Measurements from ENCODE around the gene AUTS2. TPM values are rescaled to one million over a fixed set of nuclear protein-coding genes. Genes with fewer than 3 reads are reported as not detected.

The AUTS2 gene
- total RNA-seq, 2 experiments from 2014 or later, result 15.2 to 16.3 TPM

DNA sequence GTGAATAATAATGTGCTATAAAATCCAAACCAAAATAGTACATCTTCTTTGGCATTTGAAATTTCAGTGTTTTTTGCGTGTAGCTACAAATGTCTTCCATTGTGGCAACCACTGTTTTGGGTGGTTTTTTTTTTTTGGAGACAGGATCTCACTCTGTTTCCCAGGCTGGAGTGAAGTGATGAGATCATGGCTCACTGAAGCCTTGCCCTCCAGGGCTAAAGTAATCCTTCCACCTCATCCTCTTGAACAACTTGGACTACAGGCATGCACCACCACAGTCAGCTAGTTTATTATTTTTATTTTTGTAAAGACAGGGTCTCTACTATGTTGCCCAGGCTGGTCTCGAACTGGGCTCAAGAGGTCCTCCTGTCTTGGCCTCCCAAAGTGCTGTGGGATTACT lies 455.1 kb downstream of the AUTS2 start:
- ChIA-PET CTCF (no interaction called here), POLR2A (no interaction called here)
- no peaks in the 10 kb centered on the region for H3K9me3 Mint-ChIP-seq (ENCODE audit: insufficient read depth)
- no peaks in the 10 kb centered on the region for H3K36me3 Mint-ChIP-seq (ENCODE audit: low read depth)
- ATAC-seq (no peak), DNase-seq (no peak)
- H3K4me3 Mint-ChIP-seq, result no peak overlapping the region
- H3K27ac Mint-ChIP-seq, result no peak overlapping the region
- H3K4me1 Mint-ChIP-seq (ENCODE audit: low read depth), result no peaks in the 10 kb centered on the region
- no peaks in the 10 kb centered on the region for H3K27me3 Mint-ChIP-seq (ENCODE audit: low read depth)

DNA sequence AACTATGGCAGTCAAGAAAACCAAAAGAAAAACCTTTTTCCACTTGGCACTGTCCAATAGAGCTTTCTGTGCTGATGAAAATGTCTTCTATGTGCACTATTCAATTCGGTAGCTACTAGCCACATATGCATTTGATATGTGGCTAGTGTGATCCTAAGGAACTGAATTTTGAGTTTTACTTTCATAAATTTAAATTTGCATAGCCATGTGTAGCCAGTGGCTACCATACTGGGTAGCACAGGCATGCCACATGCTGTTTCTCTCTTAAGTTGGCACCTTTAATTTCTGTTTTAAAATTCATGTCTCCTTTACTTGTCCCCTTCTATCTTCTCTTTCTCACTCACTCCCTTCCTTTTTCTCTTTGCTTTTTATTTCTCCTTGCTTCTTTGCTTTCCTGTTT lies 455.7 kb downstream of the AUTS2 start:
- ATAC-seq (no peak), DNase-seq (no peak)
- ChIA-PET POLR2A (no interaction called here), CTCF (no interaction called here)
- no peak overlapping the region for H3K4me3 Mint-ChIP-seq
- no peaks in the 10 kb centered on the region for H3K27me3 Mint-ChIP-seq (ENCODE audit: low read depth)
- H3K9me3 Mint-ChIP-seq (ENCODE audit: insufficient read depth), result no peaks in the 10 kb centered on the region
- H3K4me1 Mint-ChIP-seq (ENCODE audit: low read depth), result no peaks in the 10 kb centered on the region
- no peaks in the 10 kb centered on the region for H3K36me3 Mint-ChIP-seq (ENCODE audit: low read depth)
- H3K27ac Mint-ChIP-seq, result no peak overlapping the region

DNA sequence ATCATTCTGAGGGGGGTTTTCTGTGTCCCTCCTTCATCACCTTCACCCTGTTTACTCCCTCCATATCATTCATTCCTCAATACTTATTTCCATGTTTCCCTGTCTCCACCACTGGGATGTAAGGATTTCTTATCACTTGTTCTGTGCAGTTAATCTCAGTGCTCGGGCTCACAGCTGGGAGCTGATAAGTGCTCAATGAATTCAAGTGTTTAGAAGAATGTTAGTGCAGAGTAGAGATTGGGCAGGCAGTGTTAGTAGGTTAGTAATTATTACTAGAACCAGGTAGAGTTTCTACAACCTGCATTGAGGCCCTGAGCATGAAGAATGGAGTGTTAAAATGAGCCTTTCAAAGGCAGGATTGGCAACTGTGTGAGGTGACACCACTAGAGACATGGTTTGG lies 458.1 kb downstream of the AUTS2 start:
- no peaks in the 10 kb centered on the region for H3K36me3 Mint-ChIP-seq (ENCODE audit: low read depth)
- ChIA-PET CTCF (no interaction called here), POLR2A (no interaction called here)

DNA sequence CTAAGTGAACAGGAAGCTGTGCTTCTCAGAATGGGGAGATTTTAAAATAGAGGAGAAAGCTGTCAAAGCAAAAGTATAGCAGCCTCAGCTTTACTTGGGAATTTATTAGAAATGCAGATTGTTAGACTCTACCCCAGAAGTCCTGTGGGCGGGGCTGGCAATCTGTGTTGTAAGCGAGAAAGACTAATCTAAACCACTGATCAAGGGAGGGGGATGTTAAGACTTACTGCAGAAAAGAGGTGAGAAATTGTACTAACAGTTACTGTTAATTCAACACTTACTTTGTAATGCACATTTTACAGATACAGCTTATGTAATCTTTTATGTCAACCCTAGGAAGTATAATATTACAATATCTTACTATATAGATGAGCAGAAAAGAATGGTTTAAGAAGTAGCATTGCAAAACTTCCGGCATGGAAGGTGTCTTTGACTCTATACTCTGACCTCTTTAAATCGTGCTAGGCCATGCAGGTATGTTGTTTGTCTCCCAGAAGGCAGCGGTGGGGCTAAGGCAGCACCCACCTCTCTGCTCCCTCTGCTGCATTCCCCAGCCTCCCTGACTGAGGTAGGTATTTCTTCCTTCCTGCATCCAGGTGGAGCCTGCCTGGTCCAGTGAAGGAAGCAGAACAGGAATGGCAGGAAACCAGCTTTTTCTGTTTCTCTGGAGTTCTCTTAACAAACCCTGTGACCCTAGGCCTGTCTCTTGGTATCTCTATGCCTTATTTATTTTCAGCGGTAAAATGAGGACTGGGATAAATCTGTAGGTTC lies 462.2 kb downstream of the AUTS2 start:
- Mint-ChIP-seq H3K36me3 (ENCODE audit: low read depth) (no peaks in the 10 kb centered on the region), H3K27me3 (ENCODE audit: low read depth) (no peaks in the 10 kb centered on the region), H3K4me3 (no peak overlapping the region), H3K4me1 (ENCODE audit: low read depth) (no peaks in the 10 kb centered on the region), H3K27ac (no peak overlapping the region), H3K9me3 (ENCODE audit: insufficient read depth) (no peaks in the 10 kb centered on the region)
- POLR2A ChIA-PET, result no interaction called here
- DNase-seq (no peak), ATAC-seq (no peak)
- CTCF ChIA-PET, result interaction anchor here (0.8 kb wide), 1 partner anchor 18 kb away, joined by 3 read pairs; no protein-coding TSS in a partner anchor

More for the DNA sequence above, 458.1 kb downstream of the AUTS2 start:
- ATAC-seq (no peak), DNase-seq (no peak)
- Mint-ChIP-seq H3K27ac (no peak overlapping the region), H3K4me1 (ENCODE audit: low read depth) (no peaks in the 10 kb centered on the region), H3K4me3 (no peak overlapping the region), H3K27me3 (ENCODE audit: low read depth) (no peaks in the 10 kb centered on the region), H3K9me3 (ENCODE audit: insufficient read depth) (no peaks in the 10 kb centered on the region)

DNA sequence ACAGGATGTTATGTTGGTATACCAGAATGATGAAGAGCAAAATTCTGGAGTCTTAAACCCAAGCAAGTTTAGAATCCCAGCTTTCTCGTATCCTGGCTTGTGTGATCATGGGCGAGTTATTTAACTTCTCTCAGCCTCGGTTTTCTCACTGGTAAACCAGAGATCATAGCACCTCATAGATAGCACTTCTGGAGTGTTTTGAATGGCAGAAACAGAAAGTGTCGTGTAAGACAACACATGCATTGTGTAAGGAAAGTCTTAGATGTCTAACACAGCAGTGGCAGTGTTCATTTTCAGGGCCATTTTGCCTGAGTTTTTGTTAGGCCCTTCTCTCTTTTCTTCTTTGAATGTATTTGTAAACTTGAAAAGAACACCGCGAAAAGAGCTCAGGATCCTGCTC lies 465.1 kb downstream of the AUTS2 start:
- H3K27me3 Mint-ChIP-seq (ENCODE audit: low read depth), result no peaks in the 10 kb centered on the region
- no peak overlapping the region for H3K27ac Mint-ChIP-seq
- ATAC-seq (no peak), DNase-seq (no peak)
- no peak overlapping the region for H3K4me3 Mint-ChIP-seq
- no peaks in the 10 kb centered on the region for H3K9me3 Mint-ChIP-seq (ENCODE audit: insufficient read depth)
- CTCF ChIA-PET, result no interaction called here
- no peaks in the 10 kb centered on the region for H3K4me1 Mint-ChIP-seq (ENCODE audit: low read depth)
- POLR2A ChIA-PET, result no interaction called here
- no peaks in the 10 kb centered on the region for H3K36me3 Mint-ChIP-seq (ENCODE audit: low read depth)

DNA sequence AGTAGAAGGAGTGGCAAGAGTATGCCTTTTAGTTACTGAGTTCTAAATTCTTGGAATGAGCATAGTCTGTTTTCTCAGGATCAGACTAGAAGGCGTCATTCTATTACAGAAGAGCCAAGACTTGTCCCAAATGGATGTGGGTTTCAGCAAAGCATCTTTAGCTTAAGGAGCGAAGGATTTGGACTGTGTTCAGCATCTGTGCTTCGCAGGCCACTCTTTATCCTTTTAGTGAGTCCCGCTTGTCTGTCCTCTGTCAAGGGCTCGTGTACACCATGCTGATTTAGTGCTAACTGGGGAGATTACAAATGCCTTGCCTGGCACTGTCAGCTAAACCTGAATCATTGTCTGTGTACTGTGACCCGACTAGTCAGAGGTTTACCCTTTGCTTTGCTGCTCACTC lies 465.7 kb downstream of the AUTS2 start:
- H3K27ac Mint-ChIP-seq, result no peak overlapping the region
- ChIA-PET CTCF (no interaction called here), POLR2A (no interaction called here)
- no peaks in the 10 kb centered on the region for H3K36me3 Mint-ChIP-seq (ENCODE audit: low read depth)
- no peak for ATAC-seq
- DNase-seq, result no peak
- H3K9me3 Mint-ChIP-seq (ENCODE audit: insufficient read depth), result no peaks in the 10 kb centered on the region
- H3K27me3 Mint-ChIP-seq (ENCODE audit: low read depth), result no peaks in the 10 kb centered on the region
- H3K4me1 Mint-ChIP-seq (ENCODE audit: low read depth), result no peaks in the 10 kb centered on the region
- H3K4me3 Mint-ChIP-seq, result no peak overlapping the region

DNA sequence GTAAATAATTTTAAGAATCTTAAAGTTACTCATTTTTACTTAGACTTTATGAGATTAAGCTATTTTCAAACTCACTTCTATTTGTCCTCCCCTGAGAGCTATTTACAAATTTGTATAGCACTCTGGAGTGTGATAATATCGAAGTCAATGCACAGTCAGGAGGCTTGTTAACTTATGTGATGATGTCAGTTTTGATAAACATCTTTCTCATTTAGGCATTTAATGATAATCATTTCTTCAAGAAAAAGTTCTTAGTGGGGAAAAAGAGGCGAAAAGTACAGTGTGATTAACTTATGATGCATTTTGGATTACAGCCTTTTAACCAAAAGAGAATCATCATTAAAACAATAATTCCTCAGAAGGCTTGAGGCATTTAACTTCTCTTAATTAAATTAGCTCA lies 468.6 kb downstream of the AUTS2 start:
- ATAC-seq (no peak), DNase-seq (no peak)
- CTCF ChIA-PET, result no interaction called here
- Mint-ChIP-seq H3K4me1 (ENCODE audit: low read depth) (no peaks in the 10 kb centered on the region), H3K36me3 (ENCODE audit: low read depth) (no peaks in the 10 kb centered on the region), H3K27ac (no peak overlapping the region), H3K9me3 (ENCODE audit: insufficient read depth) (no peaks in the 10 kb centered on the region), H3K27me3 (ENCODE audit: low read depth) (no peaks in the 10 kb centered on the region), H3K4me3 (no peak overlapping the region)
- POLR2A ChIA-PET, result no interaction called here

DNA sequence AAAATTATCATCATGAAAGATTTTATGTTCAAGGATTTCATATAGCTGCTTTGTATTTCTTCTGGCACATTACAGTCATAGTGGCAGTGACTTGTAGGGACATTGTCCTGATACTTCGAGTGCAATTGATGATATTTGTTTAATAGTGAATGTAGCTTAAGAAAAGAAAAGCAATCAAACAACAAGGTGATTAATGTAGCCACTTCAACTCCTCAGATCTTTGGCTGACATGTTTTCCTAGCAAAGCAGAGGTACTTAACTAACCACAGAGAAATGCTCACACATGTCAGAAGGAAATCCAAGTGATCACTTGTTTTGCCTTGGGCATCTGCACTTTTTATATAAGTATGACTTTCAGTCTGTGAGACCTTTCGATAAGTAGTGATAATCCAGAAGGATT lies 470.3 kb downstream of the AUTS2 start:
- no peak for ATAC-seq
- Mint-ChIP-seq H3K4me1 (ENCODE audit: low read depth) (no peaks in the 10 kb centered on the region), H3K27ac (no peak overlapping the region), H3K36me3 (ENCODE audit: low read depth) (no peaks in the 10 kb centered on the region), H3K27me3 (ENCODE audit: low read depth) (no peaks in the 10 kb centered on the region), H3K9me3 (ENCODE audit: insufficient read depth) (no peaks in the 10 kb centered on the region), H3K4me3 (no peak overlapping the region)
- no peak for DNase-seq
- CTCF ChIA-PET, result no interaction called here
- POLR2A ChIA-PET, result no interaction called here

DNA sequence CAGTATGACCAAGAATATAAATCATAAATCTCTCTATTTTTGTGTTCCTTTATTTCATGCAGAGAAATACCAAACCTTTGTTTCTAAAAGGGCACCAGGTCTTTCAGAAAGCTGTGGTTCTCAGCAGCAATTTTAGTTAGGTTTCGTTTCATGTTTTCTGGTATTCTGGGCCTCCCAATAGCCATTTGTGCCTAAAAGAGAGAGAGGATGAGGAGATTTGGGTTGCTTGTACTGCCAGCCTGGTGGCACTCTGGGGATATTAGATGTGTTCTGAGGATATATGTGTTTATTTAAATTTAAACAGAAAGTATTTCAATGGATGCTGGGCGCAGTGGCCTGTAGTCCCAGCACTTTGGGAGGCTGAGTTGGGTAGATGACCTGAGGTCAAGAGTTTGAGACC lies 471.7 kb downstream of the AUTS2 start:
- DNase-seq (no peak), ATAC-seq (no peak)
- H3K27me3 Mint-ChIP-seq (ENCODE audit: low read depth), result no peaks in the 10 kb centered on the region
- H3K36me3 Mint-ChIP-seq (ENCODE audit: low read depth), result no peaks in the 10 kb centered on the region
- no peaks in the 10 kb centered on the region for H3K9me3 Mint-ChIP-seq (ENCODE audit: insufficient read depth)
- ChIA-PET CTCF (no interaction called here), POLR2A (no interaction called here)
- no peak overlapping the region for H3K27ac Mint-ChIP-seq
- H3K4me1 Mint-ChIP-seq (ENCODE audit: low read depth), result no peaks in the 10 kb centered on the region
- H3K4me3 Mint-ChIP-seq, result no peak overlapping the region

DNA sequence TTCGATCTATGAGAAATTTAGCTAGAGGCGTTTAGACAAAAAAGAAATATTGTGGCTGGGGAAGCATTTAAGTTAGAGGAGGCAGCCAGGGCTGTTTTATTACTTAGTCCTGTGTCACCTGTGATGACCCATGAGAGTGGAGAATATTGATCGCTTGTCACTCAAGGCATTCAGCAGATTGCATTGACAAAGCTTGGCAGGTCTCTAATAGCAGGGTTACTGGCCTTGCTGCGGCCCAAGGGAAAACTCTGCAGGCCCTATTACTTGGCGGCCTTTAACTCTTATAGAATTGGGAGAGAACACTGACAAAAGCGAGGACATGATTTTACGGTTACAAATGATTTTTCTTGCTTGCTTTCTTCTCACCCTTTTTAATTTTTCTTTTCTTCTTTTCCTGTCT lies 473.5 kb downstream of the AUTS2 start:
- H3K4me3 Mint-ChIP-seq, result no peak overlapping the region
- H3K27ac Mint-ChIP-seq, result no peak overlapping the region
- no peaks in the 10 kb centered on the region for H3K9me3 Mint-ChIP-seq (ENCODE audit: insufficient read depth)
- CTCF ChIA-PET, result no interaction called here
- no peaks in the 10 kb centered on the region for H3K4me1 Mint-ChIP-seq (ENCODE audit: low read depth)
- no peaks in the 10 kb centered on the region for H3K27me3 Mint-ChIP-seq (ENCODE audit: low read depth)
- no peaks in the 10 kb centered on the region for H3K36me3 Mint-ChIP-seq (ENCODE audit: low read depth)
- ATAC-seq (no peak), DNase-seq (no peak)
- POLR2A ChIA-PET, result no interaction called here

DNA sequence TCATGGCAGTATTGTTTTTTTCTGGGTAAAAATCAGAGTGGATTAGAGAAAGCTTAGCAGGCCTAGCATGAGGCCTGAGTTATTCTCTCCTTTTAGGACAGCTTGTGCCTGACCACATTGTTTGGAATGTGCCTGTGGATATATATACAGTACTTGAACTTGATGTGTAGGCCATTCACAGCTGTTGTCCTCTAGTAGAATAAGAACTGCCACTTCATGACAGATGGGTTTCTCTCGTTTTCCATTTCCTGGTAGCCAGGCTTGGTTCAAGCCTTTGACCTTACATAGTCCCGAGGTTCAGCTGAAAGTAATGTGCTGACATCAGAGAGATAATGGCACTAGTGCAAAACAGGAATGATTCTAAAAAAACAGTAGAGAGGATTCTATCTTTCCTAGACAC lies 473.9 kb downstream of the AUTS2 start:
- no peak for DNase-seq
- Mint-ChIP-seq H3K27ac (no peak overlapping the region), H3K4me1 (ENCODE audit: low read depth) (no peaks in the 10 kb centered on the region), H3K4me3 (no peak overlapping the region), H3K36me3 (ENCODE audit: low read depth) (no peaks in the 10 kb centered on the region), H3K9me3 (ENCODE audit: insufficient read depth) (no peaks in the 10 kb centered on the region), H3K27me3 (ENCODE audit: low read depth) (no peaks in the 10 kb centered on the region)
- POLR2A ChIA-PET, result no interaction called here
- ATAC-seq, result no peak
- CTCF ChIA-PET, result no interaction called here

DNA sequence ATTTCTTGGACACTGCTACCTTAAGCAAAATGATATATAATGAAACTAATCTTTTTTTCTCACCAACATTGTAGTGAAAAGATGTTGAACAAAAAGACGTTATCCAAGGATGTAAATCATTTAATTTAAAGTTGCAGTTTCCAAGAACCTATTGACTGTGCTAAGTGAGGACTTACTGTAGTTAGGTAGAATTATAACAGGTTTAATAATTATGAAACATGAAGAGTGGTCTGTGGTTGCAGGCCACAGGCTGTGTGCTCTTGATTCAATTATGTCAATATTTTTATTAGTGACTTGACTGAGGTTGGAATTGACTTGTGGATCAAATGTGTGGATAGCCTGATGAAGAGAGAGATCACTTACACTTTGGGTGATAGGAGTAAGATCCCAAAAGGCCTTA lies 478.1 kb downstream of the AUTS2 start:
- ChIA-PET POLR2A (no interaction called here), CTCF (no interaction called here)
- Mint-ChIP-seq H3K9me3 (ENCODE audit: insufficient read depth) (no peaks in the 10 kb centered on the region), H3K4me3 (no peak overlapping the region), H3K36me3 (ENCODE audit: low read depth) (no peaks in the 10 kb centered on the region), H3K27me3 (ENCODE audit: low read depth) (no peaks in the 10 kb centered on the region), H3K27ac (no peak overlapping the region), H3K4me1 (ENCODE audit: low read depth) (no peaks in the 10 kb centered on the region)
- ATAC-seq (no peak), DNase-seq (no peak)

DNA sequence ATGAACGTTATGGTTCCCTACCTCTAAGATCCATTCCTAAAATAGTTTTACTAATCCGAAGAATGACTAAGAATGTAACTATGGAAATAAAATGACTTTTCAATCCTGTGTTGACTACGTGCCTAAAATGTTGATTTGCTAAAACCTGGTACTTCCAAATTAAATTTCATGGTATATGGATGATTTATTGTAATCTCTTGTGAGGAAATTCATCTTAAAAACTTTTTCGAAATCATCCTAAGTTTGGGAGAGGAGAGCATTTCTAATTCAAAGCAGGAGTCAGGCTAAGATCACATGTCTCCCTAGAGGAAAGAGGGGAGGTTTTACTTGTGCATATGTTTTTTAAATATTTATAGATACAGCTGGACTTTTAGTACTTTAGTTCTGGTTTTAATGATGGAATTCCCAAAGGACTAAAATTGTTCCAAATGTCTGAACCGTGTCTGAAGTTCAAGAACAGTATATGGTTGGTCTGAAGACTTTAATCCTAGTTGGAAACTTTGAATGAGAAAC lies 483.9 kb downstream of the AUTS2 start:
- no peaks in the 10 kb centered on the region for H3K36me3 Mint-ChIP-seq (ENCODE audit: low read depth)
- no peak overlapping the region for H3K4me3 Mint-ChIP-seq
- no peaks in the 10 kb centered on the region for H3K27me3 Mint-ChIP-seq (ENCODE audit: low read depth)
- no peaks in the 10 kb centered on the region for H3K9me3 Mint-ChIP-seq (ENCODE audit: insufficient read depth)
- H3K4me1 Mint-ChIP-seq (ENCODE audit: low read depth), result no peaks in the 10 kb centered on the region
- ATAC-seq (no peak), DNase-seq (no peak)
- CTCF ChIA-PET, result no interaction called here
- H3K27ac Mint-ChIP-seq, result no peak overlapping the region
- POLR2A ChIA-PET, result no interaction called here

All from activated CD8-positive, alpha-beta T cell treated with anti-CD3 and anti-CD28 coated beads, Interleukin-2, amount 10 ng/mL, durations not matched to agents 7 days and 5 days (primary cell).